HG03139 (cell line): ENCODE measurements around the gene MAP2K4.

Source experiments
- ATAC-seq: cut with Tn5 transposase; IDR thresholded peaks from one replicate; pipeline ENCODE4 v1.9.1; 2021; ENCODE audit not compliant: unreplicated experiment

MAP2K4 gene

DNA sequence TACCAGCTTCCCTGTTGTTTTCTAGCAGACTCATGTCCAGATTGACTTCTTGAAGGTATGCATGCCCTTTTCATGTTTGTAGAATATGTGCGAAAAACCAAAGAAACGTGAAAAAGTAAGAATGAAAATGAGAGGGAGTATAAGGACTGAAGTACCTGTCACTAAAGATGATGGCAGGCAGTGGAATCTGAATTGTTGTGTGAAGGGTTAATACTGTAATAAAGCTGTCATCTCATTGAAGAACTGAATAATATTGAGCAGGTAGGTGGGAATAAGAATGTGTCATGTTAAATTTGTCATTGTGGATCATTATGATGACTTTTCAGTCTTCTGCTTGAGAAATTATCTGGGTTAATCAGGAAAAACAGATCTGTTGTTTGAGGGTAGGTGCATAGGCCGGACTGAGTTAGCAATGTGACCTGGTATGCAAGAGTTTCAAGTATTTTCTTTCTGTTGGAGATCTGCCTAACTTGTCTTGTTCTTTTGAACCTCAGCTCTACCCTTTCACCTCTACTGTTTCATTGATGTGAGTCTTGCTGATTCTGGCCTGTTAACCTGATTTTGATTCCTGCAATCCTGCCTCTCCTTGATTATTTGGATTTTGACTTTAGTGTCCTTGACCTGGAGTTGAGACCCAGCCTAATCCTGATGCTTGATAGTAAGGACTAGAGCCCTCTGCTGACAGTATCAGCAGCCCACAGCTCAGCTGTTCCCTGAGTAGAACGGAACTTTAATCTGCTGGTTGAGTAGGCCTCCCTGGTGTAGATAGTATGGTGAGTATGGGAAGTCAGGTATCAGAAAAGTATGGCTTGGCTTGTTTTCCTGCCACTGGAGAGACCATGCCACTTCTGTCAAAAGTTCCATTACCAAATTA is 64.6 kb downstream of the MAP2K4 start:
- ATAC-seq, result no peak

DNA sequence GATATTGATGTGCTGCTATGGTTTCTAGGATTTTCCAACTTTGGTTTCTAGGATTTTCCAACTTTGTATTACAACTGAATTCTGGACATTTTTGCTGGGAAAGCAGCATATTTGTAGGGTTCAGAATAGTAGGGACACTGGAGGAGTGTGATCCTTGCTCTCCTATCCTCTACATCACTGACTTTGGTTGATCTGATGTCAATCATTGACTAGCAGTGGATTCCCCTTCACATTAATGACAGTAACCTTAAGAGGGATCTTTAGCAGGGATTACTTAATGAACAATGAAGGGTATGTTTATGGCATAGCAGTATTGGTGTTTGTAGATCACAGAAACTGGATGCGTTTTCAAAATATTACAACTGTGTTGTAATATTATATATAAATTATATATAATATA is 67.4 kb downstream of the MAP2K4 start:
- ATAC-seq, result no peak

DNA sequence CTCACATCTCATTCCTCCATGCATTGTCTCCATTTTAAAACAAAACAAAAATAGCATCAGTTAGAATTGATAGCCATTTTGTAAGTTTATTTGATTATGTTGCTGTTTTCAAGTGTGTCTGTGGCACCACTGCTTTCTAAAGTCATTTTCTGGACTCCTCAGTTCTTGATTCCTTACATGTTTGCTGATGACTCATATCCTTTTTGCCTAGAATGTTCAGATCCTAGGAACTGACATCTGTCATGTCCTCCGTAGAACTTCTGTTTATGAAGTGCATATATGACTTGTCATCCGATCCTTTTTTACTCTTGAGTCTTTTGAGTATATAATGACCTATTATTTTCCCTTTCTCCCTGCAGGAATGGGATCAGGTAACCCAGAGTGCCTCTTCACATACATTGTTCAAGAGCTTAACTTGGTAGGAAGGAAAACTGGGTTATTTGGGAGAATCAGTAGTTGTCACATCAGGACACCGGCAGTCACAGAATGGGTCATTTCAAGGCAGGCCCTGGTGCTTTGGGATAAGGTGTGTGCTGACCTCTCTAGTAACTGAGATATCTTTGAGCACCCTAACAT is 69.2 kb downstream of the MAP2K4 start:
- ATAC-seq, result no peak

DNA sequence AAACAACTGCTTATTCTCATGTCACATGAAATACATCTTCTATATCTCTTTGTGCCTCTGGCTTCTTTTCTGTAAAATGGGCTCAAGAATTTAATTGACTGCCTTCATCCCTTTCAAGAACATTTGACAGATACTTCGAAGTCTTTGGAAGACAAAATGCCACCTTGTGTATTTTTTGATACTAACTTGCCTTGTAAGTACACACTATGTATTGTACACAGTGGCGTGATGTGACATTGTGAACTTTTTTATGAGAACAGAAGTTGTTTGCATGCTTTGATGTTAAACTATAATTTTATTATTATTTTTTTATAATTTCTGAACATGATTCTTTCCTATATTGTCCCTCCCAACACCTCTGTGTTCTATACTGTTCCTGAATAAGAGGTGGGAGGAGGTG is 73.7 kb downstream of the MAP2K4 start:
- ATAC-seq, result no peak

DNA sequence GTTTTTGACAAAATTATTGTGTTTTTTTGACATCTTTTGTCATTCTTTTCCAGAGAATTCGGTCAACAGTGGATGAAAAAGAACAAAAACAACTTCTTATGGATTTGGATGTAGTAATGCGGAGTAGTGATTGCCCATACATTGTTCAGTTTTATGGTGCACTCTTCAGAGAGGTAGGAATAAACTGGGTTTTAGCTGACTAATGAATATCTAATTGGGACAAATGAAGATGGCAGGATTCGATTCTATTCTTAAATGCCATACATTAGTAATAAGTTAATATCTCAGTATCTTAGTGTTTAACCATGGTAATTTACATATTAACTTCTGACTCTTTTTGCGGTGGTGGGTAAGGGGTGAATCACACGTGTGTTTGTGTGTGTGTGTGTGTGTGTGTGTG is 74.8 kb downstream of the MAP2K4 start:
- ATAC-seq, result no peak

DNA sequence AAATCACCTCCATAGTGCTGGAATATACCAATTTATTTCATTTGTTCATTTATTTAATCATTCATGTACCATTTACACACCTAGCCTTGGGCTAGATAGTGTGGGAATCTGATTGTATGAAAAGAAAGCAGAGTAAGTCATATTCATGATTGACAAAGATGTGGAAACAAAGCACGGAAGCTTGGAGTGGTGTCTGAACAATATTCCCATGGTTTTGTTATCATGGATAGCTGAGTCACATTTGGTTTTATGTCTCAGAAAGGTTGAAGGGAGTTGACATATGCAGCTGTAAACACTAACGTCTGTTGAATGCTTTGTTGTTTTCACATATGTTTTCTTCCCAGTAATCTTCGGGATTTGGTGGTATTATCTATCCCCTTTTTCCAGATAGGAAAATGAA is 76.6 kb downstream of the MAP2K4 start:
- ATAC-seq, result no peak

DNA sequence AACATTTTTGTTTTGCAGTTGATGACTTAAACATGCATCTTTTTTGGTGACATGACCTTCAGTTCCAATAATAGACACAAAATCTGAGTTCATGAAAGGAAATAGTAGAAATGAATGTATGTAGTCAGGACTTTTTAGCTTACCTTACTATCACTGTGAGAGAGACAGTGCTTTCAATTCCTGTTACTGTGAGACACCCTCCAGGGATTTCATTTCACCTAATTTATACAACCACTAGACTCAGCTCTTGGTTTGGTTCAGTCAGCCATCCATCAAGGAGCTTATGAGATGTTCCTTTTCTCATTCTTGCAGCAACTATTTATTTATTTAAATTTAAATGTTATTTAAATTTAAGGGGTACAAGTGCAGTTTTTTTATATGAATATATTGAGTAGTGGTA is 77.9 kb downstream of the MAP2K4 start:
- ATAC-seq, result peak; percentile 92

DNA sequence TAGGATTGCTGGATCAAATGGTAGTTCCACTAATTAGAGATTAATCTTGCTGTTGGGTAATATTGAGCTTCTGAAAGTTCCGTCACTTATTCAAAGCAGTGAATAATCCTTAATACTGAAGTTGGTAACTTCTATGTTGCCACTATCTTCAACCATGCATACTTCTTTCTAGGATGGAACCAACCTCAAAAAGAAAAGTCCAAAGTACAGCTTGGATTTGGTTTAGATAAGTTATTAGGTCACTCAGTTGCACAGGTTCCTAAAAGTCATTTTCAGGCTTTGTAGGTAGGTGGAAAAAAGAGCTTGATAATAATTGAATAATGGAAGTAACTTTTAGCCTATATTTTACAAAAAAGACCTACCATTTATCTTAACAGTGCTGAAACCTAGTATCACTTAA is 78.7 kb downstream of the MAP2K4 start:
- no peak for ATAC-seq

DNA sequence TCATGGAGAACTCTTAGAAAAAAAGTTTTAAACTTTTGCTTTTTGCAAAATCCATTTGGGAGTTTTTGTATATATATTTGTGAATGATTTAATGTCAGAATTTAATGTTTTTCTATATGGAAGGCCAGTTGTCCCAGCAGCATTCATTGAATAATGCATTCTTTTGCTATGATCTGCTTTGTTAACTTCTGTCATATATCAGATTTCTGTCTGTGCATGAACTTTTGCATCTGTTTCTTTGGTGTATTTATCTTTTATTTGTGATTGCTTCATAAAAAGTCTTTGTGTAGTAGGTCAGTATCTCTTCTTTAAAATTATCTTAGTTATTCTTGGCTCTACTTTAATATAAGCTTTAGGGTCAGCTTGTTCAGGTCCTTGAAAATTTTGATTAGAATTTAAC is 84.2 kb downstream of the MAP2K4 start:
- ATAC-seq, result no peak

DNA sequence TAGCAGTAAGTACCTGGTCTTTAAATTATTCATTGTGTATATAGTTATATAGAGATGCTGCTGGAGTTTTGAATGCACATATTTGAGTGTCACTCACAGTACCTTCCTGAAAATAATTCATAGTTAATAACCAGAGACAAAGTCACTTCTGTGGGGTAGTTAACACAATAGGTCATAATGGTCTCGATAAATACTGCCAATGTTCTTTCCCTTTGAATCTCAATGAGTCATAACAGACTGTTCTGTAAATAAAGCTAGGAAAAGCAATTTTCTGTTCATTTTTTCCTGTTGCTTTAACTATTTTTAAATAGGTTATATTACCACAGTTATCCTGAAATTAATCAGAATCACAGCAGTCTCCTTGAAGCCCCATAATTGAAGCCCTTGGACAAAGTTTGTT is 87.2 kb downstream of the MAP2K4 start:
- no peak for ATAC-seq

DNA sequence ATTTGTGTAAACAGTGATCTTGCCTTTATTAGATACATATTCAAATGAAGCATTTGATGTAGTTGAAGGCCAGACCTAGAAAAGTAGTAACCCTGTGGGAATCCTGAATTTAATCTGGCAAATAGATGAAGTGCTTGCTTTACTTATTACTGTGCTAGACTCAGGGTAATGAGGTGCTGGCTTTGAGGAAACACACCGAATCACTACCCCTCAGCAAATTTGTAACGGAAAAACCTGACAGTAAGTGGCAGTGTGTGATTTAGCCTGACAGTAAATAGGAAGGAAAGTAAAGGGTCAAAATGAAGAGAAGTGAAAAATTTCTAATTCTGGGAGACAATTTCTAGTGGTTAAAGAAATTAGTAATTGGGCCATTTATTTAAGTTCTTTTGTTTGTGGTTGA is 90.2 kb downstream of the MAP2K4 start:
- ATAC-seq, result no peak

DNA sequence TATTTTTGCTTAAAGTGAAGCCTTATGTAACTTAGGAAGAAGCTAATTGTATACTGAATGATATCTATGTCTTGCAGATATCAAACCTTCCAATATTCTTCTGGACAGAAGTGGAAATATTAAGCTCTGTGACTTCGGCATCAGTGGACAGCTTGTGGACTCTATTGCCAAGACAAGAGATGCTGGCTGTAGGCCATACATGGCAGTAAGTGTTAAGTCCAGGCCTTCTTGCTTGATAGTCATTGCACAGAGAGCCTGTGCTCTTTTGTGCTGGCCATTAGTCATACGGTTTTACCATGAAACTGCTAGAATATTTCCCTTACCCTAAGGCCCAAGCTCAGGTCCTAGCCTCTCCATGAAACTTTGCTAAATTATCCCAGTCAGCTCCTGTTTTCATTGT is 92.5 kb downstream of the MAP2K4 start:
- no peak for ATAC-seq

DNA sequence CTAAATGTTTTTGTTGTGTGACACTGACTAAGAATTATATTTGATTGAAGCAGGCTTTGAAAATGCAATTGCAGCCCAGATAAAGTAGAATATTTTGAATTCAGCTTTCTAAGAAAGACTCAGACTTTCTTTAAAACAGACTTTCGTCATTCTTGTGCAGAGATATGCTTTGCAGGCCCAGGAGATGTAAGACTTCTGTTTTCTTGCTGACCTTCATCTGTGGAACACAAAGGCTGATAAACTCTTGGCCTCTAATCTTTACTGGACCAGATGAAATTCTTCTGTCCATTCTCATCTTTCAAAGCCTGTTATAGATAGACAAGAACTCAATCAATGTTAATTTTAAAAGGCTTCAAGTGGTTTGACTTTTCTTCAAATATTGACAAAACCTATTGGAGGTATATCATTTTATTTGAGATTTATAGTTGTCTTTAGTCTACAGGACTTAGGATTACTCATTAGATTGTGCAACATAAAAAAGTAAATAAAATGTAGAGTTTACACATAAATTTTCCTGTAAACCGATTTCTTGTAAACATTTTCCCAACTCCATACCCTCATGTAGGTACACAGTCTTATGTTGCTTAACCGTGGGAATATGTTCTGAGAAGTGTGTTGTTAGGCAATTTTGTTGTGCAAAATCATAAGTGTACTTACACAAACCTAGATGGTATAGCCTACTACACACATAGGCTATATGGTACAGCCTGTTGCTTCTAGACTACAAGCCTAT is 94.2 kb downstream of the MAP2K4 start:
- no peak for ATAC-seq

DNA sequence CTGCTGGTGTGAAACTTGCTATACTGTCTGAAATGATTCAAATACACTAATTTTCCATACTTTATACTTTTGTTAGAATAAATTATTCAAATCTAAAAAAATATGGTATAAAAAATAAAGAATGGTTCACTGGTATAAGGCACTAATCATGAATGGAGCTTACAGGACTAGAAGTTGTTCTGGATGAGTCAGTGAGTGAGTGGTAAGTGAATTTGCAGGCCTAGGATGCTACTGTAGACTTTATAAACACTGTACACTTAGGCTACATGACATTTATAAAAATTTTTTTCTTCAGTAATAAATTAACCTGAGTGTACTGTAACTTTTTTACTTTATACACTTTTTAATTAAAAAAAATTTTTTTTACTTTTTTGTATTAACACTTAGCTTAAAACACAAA is 95.5 kb downstream of the MAP2K4 start:
- ATAC-seq, result no peak

DNA sequence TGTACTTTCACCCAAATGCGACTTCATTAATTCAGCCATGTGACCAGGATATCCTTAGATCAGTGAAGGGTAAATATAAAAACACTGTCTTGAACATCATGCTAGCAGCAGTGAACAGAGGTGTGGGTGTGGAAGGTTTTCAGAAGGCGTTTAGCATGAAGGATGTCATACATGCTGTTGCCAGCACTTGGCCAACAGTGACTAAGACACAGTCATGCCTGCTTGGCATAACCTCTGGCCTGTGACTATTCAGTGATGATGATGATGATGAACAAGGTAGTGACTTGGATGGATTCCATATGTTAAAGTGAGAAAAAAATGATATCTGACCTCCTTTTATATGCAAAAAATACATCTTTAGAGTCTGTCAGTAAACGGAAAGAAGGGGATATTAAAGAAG is 97.9 kb downstream of the MAP2K4 start:
- ATAC-seq, result no peak

DNA sequence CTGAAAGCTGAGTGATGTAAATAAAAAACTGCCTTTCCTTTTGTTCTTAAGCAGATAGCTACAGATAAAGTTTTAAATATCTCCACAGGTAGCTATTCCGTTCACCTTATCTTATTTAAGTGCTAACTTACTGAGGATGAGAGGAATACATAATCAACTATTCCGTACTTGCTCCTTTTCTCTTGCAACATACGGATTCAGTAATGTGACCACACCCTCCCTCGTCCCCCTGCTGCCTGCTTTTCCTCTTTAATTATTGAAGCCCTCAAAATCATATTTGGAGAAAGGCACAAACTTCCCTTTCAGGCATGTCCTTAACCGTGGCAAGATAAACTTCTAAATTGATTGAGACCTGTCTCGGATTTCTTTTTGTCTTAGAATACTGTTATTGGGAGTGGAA is 101.4 kb downstream of the MAP2K4 start:
- ATAC-seq, result no peak

DNA sequence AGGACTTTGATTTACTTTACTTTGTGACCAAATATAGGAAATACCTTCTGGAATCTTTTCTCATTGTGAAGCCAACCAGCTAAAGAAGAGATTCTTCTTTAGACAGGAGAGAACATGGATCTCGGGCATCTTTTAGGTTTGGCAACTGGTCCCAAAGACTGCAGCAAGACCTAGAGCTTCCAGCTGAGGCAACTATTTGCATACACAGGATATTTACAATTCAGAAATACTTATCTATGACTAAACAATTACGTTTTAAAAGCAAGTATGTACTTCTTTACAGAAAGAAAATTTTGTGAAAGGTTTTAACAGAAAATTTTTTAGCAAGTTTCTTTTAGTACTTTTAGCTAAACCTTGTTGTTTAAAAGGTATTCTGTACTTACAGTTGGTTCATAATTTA is 106.5 kb downstream of the MAP2K4 start:
- ATAC-seq, result no peak

DNA sequence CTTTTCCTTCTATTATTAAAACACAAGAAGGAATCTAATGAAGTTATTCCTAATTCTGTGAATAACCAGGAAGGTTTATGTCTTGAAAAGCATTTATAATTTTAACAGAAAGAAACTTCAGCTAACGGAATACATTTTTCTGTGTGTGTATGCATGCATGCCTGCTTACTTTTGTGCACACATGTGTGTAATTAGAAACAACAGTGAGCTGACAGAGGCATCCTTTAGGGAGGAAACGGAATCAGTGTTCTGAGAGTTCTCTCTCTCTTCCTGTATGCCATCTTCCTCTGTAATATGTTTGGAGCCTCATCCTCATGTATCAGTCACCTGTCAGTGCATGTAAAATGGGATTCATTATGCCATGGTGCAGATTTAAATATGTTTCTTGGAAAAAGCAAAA is 107.0 kb downstream of the MAP2K4 start:
- no peak for ATAC-seq

DNA sequence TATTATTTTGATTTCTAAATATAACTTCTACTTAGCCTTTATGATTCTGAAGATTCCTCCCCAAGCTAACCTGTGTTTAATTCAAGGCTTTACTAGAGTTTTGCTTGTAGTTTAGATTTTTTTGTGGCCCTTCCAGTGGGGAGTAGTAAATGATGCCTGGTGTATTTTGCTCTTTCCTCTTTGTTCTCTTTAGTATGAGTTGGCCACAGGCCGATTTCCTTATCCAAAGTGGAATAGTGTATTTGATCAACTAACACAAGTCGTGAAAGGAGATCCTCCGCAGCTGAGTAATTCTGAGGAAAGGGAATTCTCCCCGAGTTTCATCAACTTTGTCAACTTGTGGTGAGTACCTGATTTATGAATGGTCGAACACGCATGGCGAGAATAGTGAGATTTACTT is 108.3 kb downstream of the MAP2K4 start:
- ATAC-seq, result no peak

DNA sequence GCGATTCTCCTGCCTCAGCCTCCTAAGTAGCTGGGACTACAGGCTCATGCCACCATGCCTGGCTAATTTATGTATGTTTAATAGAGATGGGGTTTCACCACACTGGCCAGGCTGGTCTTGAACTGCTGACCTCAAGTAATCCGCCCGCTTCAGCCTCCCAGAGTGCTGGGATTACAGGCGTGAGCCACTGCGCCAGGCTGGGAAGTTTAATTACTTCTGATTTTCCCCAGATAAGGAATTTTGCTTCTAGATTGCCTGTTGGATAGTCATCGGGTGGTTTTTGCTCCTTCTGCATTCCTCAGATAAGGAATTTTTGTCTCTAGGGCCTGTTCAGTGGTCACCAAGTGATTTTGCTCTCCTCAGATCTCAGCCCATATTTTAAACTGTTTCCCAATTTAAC is 112.5 kb downstream of the MAP2K4 start:
- ATAC-seq, result no peak

DNA sequence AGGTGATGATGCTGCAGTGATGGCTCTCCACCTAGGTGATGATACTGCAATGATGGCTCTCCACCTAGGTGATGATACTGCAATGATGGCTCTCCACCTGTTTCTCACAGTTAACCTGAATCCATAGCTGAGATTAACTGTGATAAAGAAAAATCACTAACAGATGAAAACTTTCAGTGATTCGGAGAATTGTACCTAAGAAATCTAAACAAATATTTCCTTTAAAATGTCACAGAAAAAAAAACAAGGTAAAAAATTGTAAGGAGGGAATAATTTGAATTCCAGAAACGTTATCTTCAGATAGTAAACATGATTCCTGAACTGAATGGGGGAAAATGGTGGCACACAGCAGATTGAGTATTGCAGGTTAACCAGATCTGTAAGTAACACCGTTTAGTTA is 113.4 kb downstream of the MAP2K4 start:
- ATAC-seq, result no peak

DNA sequence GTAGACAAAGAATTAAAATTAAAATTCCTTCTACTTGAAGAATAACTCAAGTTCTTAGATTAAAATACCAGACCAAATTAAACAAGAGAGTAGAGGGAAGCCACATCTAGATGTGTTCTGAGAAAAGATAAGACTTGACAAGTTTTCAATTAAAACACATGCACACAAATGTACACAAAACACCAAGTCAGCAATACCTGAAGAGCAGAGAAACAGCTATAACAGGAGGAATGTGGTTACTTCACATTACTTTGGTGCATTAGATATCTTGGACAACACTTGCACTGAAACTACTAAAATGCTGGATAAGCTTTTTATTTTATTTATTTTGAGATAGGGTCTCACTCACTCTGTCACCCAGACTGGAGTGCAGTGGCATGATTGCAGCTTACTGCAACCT is 113.9 kb downstream of the MAP2K4 start:
- no peak for ATAC-seq
